ENCODE data around the gene ARL6IP4. TPM values are rescaled to one million over a fixed set of nuclear protein-coding genes. Genes with fewer than 3 reads are reported as not detected.

The ARL6IP4 gene
- total and polyA plus RNA-seq, 10 of the 15 experiments (the other 5 are each of a cell fraction or from before 2014, with no cell fraction given), result 2.5 to 320 (median 188) TPM

DNA sequence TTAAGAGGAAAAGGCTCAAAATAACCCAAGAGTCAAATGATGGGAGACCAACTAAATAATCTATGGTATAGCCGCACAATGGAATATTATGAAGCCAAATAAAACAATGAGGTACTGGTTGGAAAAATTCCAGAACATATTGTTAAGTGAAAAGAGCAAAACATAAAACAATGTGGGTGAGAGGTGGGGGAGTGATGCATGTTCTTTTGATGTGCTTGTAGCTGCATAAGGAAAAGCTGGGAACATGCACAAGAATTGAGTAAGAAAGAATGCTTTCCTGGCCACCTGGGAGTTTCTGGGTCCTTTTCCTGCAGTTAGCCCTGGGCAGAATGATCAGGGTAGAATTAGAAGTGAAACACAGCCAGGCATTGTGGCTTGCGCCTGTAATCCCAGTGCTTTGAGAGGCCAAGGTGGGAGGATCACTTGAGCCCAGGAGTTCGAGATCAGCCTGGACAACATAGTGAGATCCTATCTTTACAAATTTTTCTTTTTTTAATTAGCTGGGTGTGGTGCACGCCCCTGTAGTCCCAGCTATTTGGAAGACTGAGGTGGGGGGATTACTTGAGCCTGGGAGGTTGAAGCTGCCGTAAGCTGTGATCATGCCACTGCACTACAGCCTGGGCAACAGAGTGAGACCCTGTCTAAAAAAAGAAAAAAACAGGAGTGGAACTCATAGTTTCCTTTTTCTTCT, 22.1 kb upstream of the ARL6IP4 start:
- Histone ChIP-seq H2AFZ (ENCODE audit: control insufficient read depth, low read depth, low read length) (no peak overlapping the region), H3K4me2 (ENCODE audit: control insufficient read depth, insufficient read depth) (no peak overlapping the region), H3K4me3 (no peak overlapping the region), H3K36me3 (ENCODE audit: control insufficient read depth in 2 of 2, insufficient read depth in 2 of 2, low read length in 1 of 2) (no peaks in the 10 kb centered on the region), H3K9me3 (replicated peaks; ENCODE audit: control insufficient read depth, insufficient read depth, low read length) (no peaks in the 10 kb centered on the region), H3K79me2 (ENCODE audit: control insufficient read depth, insufficient read depth, low read length) (no peaks in the 10 kb centered on the region), H3K9ac (ENCODE audit: control insufficient read depth, insufficient read depth, low read length) (no peak overlapping the region), H3K27ac (ENCODE audit: control insufficient read depth, insufficient read depth) (no peak overlapping the region), H4K20me1 (ENCODE audit: control insufficient read depth, insufficient read depth) (no peaks in the 10 kb centered on the region), H3K4me1 (ENCODE audit: control insufficient read depth, insufficient read depth, low read length) (no peaks in the 10 kb centered on the region), H3K27me3 (replicated peaks in 1 of 2; ENCODE audit: control insufficient read depth in 2 of 2, insufficient read depth in 2 of 2, low read length in 1 of 2) (no peaks in the 10 kb centered on the region)
- no TSS peak for BruUV-seq (replicated peaks)
- ChIA-PET RAD21 (ENCODE audit: unreplicated experiment) (no interaction called here), CTCF (interaction anchor here (0.9 kb wide), 2 partner anchors 164 to 281 kb away, joined by 3 read pairs; no protein-coding TSS in a partner anchor), SMC1A (ENCODE audit: uncharacterized antibody, unreplicated experiment) (no interaction called here), POLR2A (interaction anchor here (0.7 kb wide), 1 partner anchor 18 kb away, joined by 7 read pairs; no protein-coding TSS in a partner anchor)
- intact Hi-C loops (cut with micrococcal nuclease; ENCODE audit: unreplicated experiment) (no loop called here), in situ Hi-C loops (cut with MboI) (no loop called here)
- no peak for ATAC-seq
- no peak for DNase-seq (ENCODE audit: low read depth, low spot score)
- TF ChIP-seq PAX5 (IDR thresholded peaks at IDR 0.05; ENCODE audit: borderline replicate concordance, low read depth, low read length) (no peak), MEF2B (IDR thresholded peaks at IDR 0.05; ENCODE audit: partially characterized antibody, poor library complexity, severe bottlenecking) (no peak), CHD2 (IDR thresholded peaks at IDR 0.05; ENCODE audit: borderline replicate concordance, low read depth, low read length) (no peak), RFX5 (IDR thresholded peaks at IDR 0.05; ENCODE audit: low read depth, low read length) (no peak), ZNF207 (IDR thresholded peaks at IDR 0.05; ENCODE audit: borderline replicate concordance) (no peak), RELA (IDR thresholded peaks at IDR 0.05; ENCODE audit: borderline replicate concordance, partially characterized antibody) (no peak), CBFB (IDR thresholded peaks at IDR 0.05; ENCODE audit: low read depth) (no peak), POU2F2 (IDR thresholded peaks at IDR 0.05; ENCODE audit: borderline replicate concordance, low read depth, low read length) (no peak)
- no peak for FAIRE-seq
- 56% methylated on average over 5 of the region's 5 CpGs for WGBS (ENCODE audit: insufficient coverage, insufficient replicate concordance, low lambda C conversion rate, missing lambda C conversion rate)

All from GM12878 (cell line).